K562 (cell line): ENCODE measurements around the gene WDR44. TPM values are rescaled to one million over a fixed set of nuclear protein-coding genes. Genes with fewer than 3 reads are reported as not detected.

Source experiments
- BCL6 ChIP-seq: fragments of 250-450 bp; sonication (Bioruptor Pico); IDR thresholded peaks from 2 replicates; pipeline ENCODE4 v1.4.0; 2020
- DPF2 ChIP-seq: fragments of 450-650 bp; IDR thresholded peaks from 2 replicates; pipeline ENCODE4 v1.6.1; 2016
- ELF4 ChIP-seq: fragments of 450-650 bp; formaldehyde crosslinking; IDR thresholded peaks from 2 replicates; pipeline ENCODE4 v1.4.0; 2022; ENCODE audit warnings: missing genetic modification characterization
- GATAD2B ChIP-seq: fragments of 450-650 bp; IDR thresholded peaks from 2 replicates; pipeline ENCODE4 v1.6.1; 2017; ENCODE audit warnings: mild to moderate bottlenecking, borderline replicate concordance
- HMBOX1 ChIP-seq: sonication (generic); IDR thresholded peaks from 2 replicates; pipeline ENCODE4 v1.6.1; 2016
- NFIX ChIP-seq: fragments of 250-450 bp; sonication (Bioruptor Pico); IDR thresholded peaks from 2 replicates; pipeline ENCODE4 v1.4.0; 2020; ENCODE audit warnings: low read depth, mild to moderate bottlenecking, moderate library complexity
- PML ChIP-seq: IDR thresholded peaks from 2 replicates; pipeline ENCODE4 v1.6.1; 2012; ENCODE audit warnings: low read length, inconsistent platforms
- RAD21 ChIP-seq, 2 experiments: fragments of 250-450 bp in 1 of 2; fragments of 450-650 bp in 1 of 2; sonication (Bioruptor Pico) in 1 of 2; formaldehyde crosslinking in 1 of 2; IDR thresholded peaks in 1 of 2; conservative IDR thresholded peaks in 1 of 2; 2 replicates each; pipeline versions ENCODE4 v1.4.0 to v1.8.0; 2020 to 2022; ENCODE audit warnings: mild to moderate bottlenecking in 2 of 2, moderate library complexity in 1 of 2
- RBM15 ChIP-seq: fragments of 200-400 bp; formaldehyde crosslinking; IDR thresholded peaks from 2 replicates; pipeline ENCODE4 v1.6.1; 2018; ENCODE audit warnings: mild to moderate bottlenecking, low read length, moderate library complexity; ENCODE audit not compliant: insufficient read depth
- RCOR1 ChIP-seq, 2 experiments: IDR thresholded peaks; 2 replicates each; pipeline ENCODE4 v1.6.1; 2012; ENCODE audit warnings: low read depth in 2 of 2, low read length in 2 of 2, borderline replicate concordance in 1 of 2, improper control_type of control experiment in 1 of 2
- SMAD4 ChIP-seq: fragments of 250-450 bp; sonication (Bioruptor Pico); conservative IDR thresholded peaks from 2 replicates; pipeline ENCODE4 v1.8.0; 2021; ENCODE audit warnings: inconsistent platforms, mild to moderate bottlenecking, moderate library complexity
- SMARCA4 ChIP-seq: fragments of 450-650 bp; IDR thresholded peaks from 2 replicates; pipeline ENCODE4 v1.6.1; 2016
- SOX6 ChIP-seq: fragments of 450-650 bp; IDR thresholded peaks from 2 replicates; pipeline ENCODE4 v1.6.1; 2014; ENCODE audit warnings: mild to moderate bottlenecking
- SRSF9 ChIP-seq: fragments of 200-400 bp; formaldehyde crosslinking; IDR thresholded peaks from 2 replicates; pipeline ENCODE4 v1.6.1; 2017; ENCODE audit warnings: low read depth, low read length, borderline replicate concordance
- STAT5A ChIP-seq: IDR thresholded peaks from 2 replicates; pipeline ENCODE4 v1.6.1; 2012; ENCODE audit warnings: low read length, inconsistent platforms, borderline replicate concordance
- TFAP4 ChIP-seq: sonication (generic); formaldehyde crosslinking; IDR thresholded peaks from 2 replicates; pipeline ENCODE4 v1.8.0; 2022; ENCODE audit warnings: missing genetic modification reagents, mild to moderate bottlenecking, moderate library complexity, borderline replicate concordance
- THRB ChIP-seq: fragments of 450-650 bp; formaldehyde crosslinking; conservative IDR thresholded peaks from 2 replicates; pipeline ENCODE4 v1.4.0; 2022; ENCODE audit warnings: mild to moderate bottlenecking, missing genetic modification characterization
- ZBTB49 ChIP-seq: sonication (generic); formaldehyde crosslinking; IDR thresholded peaks from 2 replicates; pipeline ENCODE4 v1.8.0; 2022; ENCODE audit warnings: missing genetic modification reagents, mild to moderate bottlenecking, borderline replicate concordance
- ZNF518B ChIP-seq: fragments of 250-450 bp; sonication (Bioruptor Pico); IDR thresholded peaks from 2 replicates; pipeline ENCODE4 v1.5.0; 2021; ENCODE audit warnings: mild to moderate bottlenecking, moderate library complexity
- ZNF583 ChIP-seq: fragments of 250-450 bp; sonication (Bioruptor Pico); IDR thresholded peaks from 2 replicates; pipeline ENCODE4 v1.4.0; 2020
- ZNF785 ChIP-seq: fragments of 250-450 bp; sonication (Bioruptor Pico); IDR thresholded peaks from 2 replicates; pipeline ENCODE4 v1.4.0; 2020; ENCODE audit warnings: mild to moderate bottlenecking
- polyA plus RNA-seq, 8 experiments: library from polyadenylated mRNA; depleted of rRNA in 4 of 8; stranded (reverse) in 5 of 8; unstranded in 3 of 8; fragments of >200 nt; fragmentation: Nextera tagmentation in 2 of 8; fragmentation: Illumina TruSeq in 1 of 8; extraction: Ambion mirVana in 2 of 8; extraction: Trizol in 1 of 8; gene quantifications; 2 replicates each; pipeline versions ENCODE4 v1.2.1 to v1.2.3, GENCODE V29; 2011 to 2014; ENCODE audit warnings: inconsistent platforms in 1 of 8, missing spikeins in 1 of 8
- total RNA-seq, 7 experiments: library from RNA; depleted of rRNA in 6 of 7; stranded (reverse); fragments of >200 nt in 6 of 7; fragmentation: Illumina TruSeq in 2 of 7; extraction: Trizol in 2 of 7; gene quantifications; 2 replicates each; pipeline versions ENCODE4 v1.2.1 to v1.2.3, GENCODE V29; 2011 to 2021; ENCODE audit warnings: low replicate concordance in 1 of 7

WDR44 gene
- total and polyA plus RNA-seq, 9 of the 15 experiments (the other 6 are each of a cell fraction or from before 2014, with no cell fraction given): 5.6 to 20.0 (median 14.6) TPM

GRCh38 chrX:118347131-118347530, 1.2 kb downstream of the WDR44 start (continued):
- peak; percentile 98 for TF ChIP-seq HMBOX1
- TF ChIP-seq NFIX (CRISPR knock-in tag): no peak
- TF ChIP-seq SOX6: peak; percentile 71
- TF ChIP-seq ELF4 (CRISPR knock-in tag): no peak
- peak; percentile 43; the same call in 1 of the 2 replicates for TF ChIP-seq STAT5A
- TF ChIP-seq RBM15: no peak
- no peak for TF ChIP-seq GATAD2B
- TF ChIP-seq ZNF583 (CRISPR knock-in tag): no peak
- TF ChIP-seq RCOR1 (IDR thresholded peaks at IDR 0.05; ENCODE audit: borderline replicate concordance in 1 of 2, low read depth in 2 of 2, low read length in 2 of 2): peak in 1 of 2 experiments; percentile 80; a peak in 3 of 4 replicates
- TF ChIP-seq RAD21 (CRISPR knock-in tag; conservative IDR thresholded peaks at IDR 0.05 in 1 of 2, IDR thresholded peaks at IDR 0.05 in 1 of 2): peak in 1 of 2 experiments; percentile 15; a peak in 1 of 4 replicates
- TF ChIP-seq TFAP4: no peak
- no peak for TF ChIP-seq BCL6 (CRISPR knock-in tag)
- no peak for TF ChIP-seq SMAD4 (CRISPR knock-in tag)
- TF ChIP-seq ZBTB49 (CRISPR knock-in tag): no peak
- TF ChIP-seq ZNF785: no peak
- TF ChIP-seq PML: peak; percentile 62
- TF ChIP-seq DPF2: peak; percentile 81
- peak; percentile 68 for TF ChIP-seq SMARCA4
- no peak for TF ChIP-seq SRSF9
- TF ChIP-seq THRB (CRISPR knock-in tag): no peak
- no peak for TF ChIP-seq ZNF518B (CRISPR knock-in tag)
